HG02610 (cell line): ENCODE measurements around the gene NNAT.

Experiments
- ATAC-seq: cut with Tn5 transposase; IDR thresholded peaks from one replicate; pipeline ENCODE4 v1.9.1; 2021; ENCODE audit warnings: mild to moderate bottlenecking, moderate library complexity; ENCODE audit not compliant: unreplicated experiment

The NNAT gene

DNA sequence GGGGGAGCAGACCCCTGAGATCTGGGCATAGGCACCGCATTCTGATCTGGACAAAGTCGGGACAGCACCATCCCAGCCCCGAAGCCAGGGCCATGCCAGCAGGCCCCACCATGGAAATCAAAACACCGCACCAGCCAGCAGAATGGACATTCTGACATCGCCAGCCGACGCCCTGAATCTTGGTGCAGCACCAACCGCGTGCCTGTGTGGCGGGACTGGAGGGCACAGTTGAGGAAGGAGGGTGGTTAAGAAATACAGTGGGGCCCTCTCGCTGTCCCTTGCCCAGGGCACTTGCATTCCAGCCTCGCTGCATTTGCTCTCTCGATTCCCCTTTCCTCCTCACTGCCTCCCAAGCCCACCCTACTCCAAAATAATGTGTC, 2.0 kb downstream of the NNAT start:
- no peak for ATAC-seq

DNA sequence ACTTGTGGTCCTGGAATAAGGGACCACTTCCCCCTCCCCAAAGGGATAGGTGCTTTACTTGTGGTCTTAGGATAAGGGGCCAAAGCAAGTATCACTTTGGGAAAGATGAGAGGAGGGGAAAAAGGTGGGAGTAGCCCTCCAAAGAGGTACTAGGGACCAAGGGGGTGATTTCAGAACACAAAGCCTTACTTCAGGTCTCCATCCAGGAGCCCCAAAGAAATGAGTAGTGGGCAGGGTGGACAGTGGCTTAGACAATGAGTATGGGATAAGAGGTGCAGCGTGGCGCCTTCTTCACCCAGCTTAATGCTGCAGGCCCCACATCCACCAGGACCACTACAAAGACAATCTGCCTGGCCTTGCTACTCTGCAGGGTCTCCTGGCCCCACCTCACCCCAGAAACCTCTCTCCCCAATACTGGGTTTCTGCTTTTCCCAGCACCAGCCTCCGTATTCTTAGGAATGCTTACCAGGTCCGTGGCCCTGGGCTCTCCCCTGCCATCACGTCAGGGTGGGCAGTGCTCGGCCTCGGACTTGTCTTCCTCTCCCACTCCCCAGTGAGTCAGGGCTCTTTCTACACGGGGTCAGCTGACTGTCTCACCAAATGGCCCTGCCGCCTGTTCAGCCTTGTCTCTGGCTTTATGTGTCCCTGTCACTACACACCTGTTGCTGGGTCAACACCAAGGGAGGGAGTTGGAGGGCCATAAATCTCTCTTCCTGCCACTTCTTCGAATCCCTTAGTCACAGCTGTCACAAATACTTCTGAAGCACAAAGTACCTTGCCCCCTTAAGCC, 3.1 kb downstream of the NNAT start:
- no peak for ATAC-seq

DNA sequence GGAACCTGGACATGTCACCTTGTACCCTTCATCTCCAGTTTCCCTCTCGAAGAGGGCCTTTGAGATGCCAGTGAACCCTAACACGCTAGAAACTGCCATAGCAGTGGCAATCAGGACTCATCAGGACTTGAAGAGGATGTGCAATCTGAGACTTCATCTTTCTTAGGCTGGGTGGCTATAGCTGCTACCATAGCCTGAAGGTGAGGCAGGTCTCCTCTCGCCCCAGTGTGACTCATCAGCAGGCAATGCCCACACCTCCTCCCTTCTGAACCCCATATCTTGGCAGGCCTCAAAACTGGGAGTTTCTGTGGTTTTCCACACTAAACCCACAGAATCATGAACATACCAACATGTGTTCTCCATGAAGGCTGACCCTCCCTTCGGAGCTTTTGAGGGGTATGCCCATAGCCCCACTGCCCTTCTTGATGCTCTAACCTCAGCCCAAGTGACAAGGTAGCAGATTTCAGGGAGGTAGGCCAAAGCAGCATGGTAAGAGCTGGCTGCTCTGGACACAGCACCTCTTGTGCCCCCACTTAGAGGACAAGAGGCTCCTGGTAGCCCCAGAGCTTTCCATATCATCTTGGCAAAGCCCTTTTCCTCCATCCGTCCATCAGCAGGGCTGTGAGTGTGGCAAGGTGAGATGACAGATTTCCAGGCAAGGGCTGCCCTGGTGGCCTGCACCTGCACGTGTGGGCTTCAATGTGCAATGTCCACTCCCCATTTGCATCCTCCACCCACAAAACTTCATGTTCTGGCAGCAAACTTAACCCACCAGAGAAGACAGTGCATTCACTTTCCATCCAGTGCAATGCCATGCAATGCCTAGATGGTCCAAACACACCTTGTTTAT, 4.0 kb downstream of the NNAT start:
- no peak for ATAC-seq

DNA sequence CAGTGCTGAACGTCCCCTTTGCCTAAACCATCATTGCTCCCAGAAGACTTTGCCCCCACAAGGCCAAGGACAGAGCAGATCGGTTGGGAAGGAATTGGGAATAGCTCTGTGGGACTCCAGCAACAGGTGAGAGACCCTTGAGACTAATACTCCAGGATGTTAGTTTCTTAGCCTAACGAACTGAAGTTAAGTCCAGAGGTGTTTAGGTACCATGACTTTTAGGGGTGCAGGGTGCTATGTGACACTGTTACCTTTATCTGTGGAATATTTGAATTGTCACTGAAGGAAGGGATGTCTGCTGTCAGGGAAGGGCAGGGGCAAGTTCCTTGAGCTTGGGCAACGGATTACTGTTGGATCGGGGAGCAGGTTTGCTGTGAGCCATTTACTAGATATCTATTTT, 4.8 kb downstream of the NNAT start:
- no peak for ATAC-seq

DNA sequence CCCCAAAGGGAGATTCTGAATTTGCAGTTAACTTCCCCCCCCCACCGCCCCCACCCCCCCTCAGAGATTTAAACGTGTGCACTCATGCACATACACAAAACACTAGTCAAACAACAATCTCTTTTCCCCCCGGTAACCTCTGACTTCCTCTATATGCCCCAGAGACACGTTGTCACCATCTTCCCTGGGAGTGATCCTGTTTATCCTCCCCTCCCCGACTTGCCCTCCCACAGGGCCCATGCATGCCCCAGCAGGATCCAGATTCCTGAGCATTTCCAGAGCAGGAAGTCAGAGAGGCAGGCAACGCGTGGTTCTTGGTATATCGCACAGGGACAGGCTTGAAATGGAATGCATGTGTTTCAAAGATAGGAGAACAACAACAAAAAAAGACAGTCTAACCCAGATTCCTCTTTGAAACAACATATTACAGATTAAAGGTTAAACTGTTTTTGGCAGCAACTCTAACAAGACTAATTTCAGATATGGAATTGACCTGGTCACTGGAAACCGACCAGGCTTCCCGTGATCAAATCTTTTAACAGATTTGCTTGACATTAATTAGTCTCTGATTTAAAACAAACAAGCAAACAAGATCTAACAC, 5.3 kb downstream of the NNAT start:
- ATAC-seq, result no peak

DNA sequence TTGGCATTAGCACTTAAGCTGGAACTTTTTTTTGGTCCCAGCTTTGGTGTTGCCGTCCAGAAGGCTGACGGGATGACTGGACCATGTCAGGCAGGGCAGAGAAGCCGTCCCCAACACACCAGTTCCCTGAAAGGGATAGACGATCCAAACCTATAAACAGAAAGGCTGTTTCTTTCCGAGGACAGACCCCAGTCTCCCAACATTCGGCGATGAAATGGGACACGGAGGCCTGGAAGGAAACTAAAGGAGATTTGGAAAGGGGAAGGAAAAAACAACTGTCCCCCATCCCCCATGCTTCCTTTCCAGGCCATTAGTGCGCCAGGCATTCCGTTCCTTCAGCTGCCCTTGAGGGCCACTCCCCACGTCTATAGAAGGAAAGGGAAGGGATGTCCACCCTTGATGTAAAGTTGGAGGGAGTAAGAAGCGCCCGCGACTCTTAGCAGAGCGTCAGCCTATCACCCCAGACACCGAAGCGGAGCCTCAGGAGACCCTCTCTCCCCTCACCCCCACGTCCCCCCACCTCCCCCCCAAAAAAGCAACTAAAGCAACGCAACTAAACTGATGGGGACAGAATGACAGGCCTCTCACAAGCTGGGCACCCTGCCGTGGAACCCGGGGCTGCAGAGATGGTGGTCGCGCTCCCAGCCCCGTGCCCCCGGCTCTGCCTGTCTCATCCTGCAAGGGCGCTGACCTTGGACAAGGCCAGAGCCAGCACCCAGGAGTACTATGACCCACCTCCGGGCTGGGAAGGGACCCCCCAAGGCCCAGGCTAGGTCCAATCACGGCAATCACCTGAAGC, 6.0 kb downstream of the NNAT start:
- ATAC-seq, result no peak

DNA sequence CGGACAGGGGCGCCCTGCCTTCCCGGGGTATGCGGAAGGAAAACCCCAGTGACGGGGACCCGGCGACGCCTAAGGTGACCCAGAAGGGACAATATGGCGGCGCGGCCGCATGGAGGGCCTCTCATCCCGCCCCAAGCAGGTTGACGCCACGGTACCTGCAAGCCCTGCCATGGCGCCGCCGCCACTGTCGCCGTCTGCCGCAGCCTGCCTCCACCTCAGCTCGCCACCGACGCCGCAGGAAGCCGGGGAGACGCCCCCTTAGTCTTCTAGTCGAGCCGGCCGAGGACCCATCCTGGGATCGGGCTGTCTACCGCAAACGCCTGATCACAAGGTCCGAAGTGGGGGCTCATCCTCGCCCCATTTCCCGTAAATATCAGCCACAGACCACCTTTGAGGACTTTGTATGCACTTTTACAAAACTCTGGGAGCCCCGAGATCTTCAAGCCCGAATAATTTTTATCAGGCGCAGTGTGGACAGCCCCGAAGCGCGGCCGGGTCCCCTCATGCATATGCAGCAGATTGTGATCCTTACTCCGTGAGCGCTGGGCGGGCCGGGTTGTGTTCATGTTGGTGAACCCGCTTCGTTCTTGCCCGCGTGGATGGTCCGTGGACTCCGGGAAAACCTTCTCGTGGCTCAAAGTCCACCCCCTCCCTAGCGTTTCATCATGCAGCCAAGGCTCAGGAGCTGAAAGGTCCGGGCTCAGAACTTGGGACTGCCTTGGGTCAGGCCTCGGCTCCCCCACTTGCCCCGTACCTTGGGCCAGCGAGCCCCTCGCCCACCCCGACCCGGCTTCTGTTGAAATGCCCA, 6.8 kb downstream of the NNAT start, which contains the start of gene BLCAP:
Gene BLCAP (minus strand): TSS at position 239 of the 808 bp plus-strand sequence. CDS start 8,702 bp downstream, outside the sequence.
- peak; percentile 80 for ATAC-seq

DNA sequence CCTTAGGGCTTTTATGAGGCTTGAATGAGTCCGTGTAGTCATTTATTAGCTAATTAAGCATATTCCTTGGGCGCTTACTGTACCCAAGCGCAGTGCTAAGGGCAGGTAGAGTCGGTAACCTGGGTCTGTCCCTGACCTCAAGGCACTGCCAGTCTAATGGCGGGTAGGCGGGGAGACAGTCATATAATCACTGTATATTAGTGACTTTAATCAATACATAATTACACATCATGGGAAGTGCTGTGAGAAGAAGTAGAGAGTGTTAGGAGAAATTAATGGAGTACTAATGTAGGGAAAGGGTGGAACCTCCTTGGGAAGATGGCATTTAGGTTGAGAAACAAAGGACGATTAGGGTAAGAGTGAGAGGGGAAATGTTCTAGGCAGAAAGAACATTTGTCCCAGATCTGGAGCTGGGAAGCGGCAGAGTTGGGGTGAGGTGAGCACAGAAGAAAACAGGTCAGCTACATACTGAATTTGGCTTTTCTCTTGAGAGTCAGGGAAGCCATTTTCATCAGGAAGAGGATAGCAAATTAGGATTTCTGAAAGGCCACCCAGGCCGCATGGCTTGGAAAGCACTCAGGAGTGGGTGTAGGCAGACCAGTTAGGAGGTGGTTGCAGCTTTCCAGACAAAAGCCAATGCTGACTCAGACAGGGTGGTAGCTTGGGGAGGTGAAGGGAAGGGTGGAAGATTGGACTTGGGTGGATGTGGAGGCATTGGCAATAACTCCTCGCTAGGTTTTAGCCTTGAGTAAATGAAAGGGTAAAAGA, 7.6 kb downstream of the NNAT start:
- ATAC-seq, result no peak

DNA sequence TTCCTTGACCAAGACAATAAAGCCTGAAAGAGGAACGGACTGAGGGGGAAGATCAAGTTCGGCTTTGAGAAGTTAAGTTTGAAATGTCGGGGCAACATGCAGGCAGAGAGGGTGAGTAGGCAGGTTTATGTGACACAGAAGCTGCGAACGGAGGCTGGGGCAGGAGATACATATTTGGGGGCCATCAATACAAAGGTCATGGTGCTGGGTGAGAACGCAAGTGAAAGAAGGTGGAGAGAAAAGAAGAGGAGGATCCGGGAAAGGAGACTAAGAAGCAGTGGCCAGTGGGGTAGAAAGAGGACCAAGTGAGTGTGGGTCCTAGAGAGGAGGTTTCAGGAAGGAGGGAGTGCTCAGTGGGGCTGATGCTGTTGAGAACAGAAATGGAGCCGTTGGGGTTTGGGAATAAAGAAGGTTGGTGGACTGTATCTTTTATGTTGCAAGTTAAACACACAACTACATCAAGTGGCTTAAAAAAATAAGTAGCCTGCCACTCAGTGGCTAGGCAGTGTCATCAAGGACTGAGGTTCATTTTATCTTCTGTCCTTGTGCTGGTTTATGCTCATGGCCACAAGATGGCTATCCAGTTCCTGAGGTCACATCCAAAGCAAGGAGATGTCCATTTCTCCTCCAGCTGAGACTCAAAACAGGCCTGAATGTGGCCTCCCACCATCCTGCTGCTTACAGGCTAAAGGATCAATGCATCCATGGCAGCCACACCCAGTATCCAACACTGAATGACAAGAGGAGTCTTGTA, 8.3 kb downstream of the NNAT start:
- no peak for ATAC-seq

DNA sequence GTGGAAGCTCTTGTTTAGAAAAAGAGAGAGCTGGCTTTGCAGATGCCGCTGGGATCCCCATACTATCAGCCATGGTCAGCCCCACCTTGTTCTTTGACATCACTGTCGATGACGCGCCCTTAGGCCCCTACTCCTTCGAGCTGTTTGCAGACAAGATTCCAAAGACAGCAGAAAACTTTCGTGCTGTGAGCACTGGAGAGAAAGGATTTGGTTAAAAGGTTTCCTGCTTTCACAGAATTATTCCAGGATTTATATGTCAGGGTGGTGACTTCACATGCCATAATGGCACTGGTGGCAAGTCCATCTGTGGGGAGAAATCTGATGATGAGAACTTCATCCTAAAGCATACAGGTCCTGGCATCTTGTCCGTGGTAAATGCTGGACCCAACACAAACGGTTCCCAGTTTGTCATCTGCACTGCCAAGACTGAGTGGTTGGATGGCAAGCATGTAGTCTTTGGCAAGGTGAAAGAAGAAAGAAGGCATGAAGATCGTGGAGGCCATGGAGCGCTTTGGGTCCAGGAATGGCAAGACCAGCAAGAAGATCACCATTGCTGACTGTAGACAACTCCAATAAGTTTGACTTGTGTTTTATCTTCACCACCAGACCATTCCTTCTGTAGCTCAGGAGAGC, 9.0 kb downstream of the NNAT start:
- ATAC-seq, result no peak

DNA sequence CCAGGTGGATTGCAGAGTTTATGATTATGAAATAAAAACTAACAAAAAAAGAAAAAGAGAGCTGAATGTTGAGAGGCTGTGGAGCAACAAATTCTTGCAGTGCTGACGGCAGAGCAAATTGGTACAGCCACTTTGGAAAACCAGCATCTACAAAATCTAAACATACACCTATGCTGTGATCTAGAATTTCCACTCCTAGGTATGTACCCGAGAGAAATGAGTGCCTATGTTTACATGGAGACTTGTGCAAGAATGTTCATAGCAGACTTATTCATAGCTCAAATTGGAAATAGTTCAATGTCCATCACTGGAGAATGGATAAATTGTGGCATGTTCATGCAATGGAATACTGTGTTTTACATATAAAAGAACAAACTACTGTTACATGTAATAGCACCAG, 9.6 kb downstream of the NNAT start:
- ATAC-seq, result no peak

DNA sequence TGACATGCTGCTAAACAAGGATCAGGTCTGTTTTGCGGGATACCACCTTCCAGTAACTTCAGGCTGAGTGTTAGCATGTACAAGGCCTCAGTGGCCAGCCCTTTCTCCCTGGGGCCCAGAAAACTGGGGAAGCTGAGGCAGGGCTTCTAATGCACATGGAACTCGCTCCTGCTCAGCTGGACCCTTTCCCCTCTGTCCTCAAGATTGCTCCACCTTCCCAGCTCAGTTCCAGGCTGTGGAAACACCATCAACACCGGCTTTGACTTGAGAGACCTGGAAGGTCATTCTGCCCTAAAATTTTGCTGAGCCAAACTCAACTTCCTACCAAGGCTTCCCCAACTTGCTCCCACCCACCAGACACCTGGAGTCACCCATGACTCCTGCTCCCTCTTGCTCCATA, 10.8 kb downstream of the NNAT start:
- ATAC-seq, result no peak

DNA sequence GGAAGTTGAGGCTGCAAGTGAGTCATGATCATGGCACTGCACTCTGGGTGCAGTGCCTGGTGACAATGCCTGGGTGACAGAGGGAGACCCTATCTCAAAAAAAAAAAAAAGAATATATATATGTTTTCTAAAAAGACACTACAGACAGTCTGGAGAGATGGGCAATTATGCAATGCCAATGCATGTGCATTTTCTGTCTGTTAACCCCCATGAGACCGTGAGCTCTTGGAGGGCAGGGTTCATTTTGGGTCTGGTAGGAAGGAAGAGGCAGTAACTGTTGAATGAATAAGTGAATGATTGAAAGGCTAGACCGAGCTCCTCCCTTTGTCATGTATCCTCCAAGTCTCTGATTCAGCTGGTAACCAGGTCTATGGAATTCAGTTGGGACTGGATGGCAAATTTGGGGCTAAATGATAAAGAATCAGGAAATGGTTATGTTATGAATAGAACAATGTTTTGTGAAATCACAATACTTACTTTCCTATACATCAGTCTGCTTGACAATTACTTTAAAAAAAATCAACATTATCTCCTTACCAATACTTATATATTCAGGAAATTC, 12.2 kb downstream of the NNAT start:
- ATAC-seq, result no peak

DNA sequence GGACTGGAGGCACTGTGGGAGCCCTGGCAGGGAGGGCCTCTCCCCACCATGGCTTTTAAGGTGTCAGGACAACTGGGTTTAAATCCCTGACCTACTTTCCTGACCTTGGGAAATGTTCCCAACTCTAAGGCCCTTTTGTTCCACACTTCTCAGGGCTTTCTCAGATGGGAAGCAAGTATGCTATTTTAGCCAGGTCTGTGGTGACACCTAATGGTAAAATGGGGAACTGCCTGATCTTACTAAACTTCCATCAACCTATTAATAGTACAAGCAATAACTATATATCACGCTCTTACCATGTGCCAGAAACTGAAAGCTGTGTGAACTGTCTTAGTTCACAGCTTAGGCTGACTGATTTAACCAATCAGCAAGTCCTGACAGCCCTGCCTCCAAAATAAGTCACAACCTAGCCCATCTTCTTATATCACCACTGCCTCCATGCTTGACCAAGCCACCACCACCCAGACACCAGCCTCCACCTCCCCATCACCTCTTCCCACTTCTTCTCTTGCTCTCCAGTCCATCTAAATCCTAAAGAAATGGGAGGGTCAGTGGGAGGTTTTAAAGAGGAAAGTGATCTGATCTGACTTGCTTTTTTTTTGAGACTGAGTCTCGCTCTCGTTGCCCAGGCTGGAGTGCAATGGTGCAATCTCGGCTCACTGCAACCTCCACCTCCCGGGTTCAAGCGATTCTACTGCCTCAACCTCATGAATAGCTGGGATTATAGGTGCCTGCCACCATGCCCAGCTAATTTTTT, 13.5 kb downstream of the NNAT start:
- peak; percentile 85 for ATAC-seq

DNA sequence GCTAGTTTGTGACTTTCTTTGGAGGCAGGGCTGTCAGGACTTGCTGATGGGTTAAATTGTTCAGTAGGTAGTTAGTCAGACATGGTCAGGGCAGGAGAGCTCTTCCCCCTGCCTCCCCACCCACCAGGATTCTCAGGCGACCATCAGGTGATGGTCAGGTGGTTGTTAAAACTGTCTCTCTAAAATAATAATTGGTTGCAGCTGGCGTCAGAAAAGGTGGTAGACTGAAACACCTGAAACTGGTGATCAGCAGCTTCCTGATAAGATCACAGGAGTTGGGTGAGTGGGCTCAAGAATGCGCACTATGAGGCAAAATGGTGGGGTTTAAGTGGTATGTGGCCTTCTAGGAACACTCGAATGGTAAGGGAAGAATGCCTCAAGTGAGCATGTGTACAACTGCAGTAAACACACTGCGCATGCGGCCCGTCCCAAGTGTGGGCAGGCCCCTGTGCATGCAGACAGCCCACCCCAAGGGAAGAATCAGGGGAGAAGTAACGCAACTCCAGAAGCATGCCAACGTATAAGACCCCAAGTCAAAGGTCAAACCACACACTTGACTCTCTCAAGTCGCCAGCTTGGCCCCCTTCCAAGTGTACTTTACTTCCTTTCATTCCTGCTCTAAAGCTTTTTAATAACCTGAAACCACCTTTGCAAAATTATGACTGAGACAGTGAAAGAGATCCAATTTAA, 14.5 kb downstream of the NNAT start:
- no peak for ATAC-seq

DNA sequence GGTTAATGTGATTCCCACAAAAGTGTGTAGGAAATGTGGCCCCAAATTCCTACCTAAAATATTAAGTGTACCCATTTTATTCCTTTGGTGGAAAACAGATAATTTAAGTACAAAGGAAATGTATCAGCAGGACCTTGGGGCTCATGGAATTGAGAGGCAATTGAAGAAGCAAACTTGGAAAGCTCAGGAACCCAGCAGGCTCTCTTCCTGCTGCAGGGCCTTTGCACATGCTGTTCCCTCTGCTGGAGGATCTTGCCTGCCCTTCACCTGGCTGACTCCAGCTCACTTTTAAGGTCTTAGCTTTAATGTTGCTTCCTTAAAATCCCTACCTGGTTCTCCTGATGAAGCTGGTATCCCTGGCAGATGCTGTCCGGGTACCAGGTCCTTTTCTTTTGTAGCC, 16.5 kb downstream of the NNAT start:
- ATAC-seq, result no peak

DNA sequence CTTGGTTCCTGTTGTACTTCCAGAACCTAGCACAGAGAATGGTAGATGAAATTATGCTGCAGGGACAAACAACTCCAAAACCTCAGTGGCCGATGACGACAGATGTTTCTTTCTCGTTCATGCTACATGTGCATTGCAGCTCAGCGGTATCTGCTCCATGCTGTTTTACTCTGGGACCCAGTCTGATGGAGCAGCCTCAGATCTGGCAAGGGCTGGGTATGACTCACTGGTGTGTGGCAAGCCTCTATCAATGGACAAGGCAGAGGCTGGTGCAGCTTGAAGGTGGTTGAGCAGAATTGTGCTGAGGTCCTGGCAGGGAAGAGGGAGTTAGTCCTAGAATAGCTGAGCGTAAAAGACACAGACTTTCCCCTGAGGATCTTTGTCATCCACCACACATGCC, 17.0 kb downstream of the NNAT start:
- no peak for ATAC-seq
